GM19397 (cell line): ENCODE measurements around the gene FHL3.

Experiments used
- ATAC-seq: cut with Tn5 transposase; IDR thresholded peaks from one replicate; pipeline ENCODE4 v1.9.1; 2021; ENCODE audit warnings: mild to moderate bottlenecking, moderate library complexity; ENCODE audit not compliant: unreplicated experiment

Gene FHL3

DNA sequence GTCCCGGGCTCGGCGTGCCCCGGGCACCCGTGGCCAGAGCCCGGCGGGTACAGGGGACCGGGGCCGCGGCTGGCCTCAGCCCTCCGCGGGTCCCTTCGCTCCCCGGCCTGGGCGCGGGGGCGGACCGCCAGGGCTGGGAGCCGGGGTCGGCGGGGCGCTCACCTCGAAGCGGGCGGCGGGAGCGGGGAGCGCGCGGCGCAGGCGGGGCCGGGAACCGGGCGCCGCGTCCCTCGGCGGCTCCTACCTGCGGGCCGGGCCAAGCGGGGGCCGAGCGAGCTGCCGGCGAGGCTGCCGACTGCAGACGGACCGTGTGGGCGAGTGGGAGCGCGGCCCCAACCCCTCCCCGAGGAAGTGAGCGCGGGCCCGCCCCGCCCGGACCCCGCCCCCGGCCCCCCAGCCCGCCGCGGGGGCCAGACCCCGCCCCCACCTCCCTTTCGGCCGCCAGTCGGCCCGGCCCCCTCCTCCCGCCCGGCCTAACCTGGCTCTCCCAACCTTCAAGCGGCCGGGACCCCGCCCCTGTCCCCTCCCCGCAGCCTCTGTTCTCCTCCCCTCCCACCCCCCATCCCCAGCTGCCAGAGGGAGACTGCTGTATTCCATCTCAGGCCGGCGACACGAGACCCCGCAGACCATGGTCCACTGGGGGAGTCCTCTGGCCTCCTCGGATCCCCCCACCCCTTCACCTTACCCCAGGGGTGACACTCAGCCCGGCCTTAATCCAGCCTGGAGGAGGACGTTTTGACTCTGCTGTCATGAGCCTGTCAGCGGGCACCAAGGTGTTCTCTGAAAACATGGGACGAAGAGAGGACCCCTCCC lies at the start of gene FHL3:
FHL3 (minus strand) TSS at position 320 of the 813 bp plus-strand sequence. CDS start 6,102 bp downstream, outside the sequence.
- no peak for ATAC-seq

DNA sequence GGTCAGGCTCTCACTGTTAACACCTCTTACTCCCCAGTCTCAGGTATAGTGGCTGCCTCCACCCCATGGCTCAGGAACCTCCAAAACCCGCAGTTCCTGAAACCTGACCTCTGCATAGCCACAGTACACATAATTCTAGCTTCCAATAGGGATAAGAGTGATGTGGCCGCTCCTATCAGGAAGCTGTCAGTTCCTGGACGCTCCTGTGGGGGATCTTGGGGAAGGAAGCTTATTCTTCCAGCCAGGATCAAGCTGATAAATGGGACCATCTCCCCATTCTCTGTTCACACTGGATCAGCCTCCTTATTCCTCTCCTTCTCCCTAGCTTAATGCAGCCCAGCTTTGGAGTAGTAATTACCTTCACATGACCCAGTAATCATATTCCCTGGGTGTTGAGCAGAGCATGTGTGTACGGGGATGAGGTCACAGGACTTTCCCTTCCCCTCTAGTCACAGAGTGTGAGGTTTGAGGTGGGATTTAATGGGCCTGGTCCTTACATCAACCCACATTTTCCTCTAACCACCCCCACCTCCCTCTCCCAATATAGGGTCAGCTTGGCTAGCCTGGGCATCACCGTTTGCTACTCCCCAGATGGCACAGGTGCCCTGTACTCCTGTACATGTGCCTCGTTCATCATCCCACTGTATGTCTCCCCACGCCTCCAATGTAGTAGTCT lies 48.2 kb upstream of the FHL3 start:
- no peak for ATAC-seq

DNA sequence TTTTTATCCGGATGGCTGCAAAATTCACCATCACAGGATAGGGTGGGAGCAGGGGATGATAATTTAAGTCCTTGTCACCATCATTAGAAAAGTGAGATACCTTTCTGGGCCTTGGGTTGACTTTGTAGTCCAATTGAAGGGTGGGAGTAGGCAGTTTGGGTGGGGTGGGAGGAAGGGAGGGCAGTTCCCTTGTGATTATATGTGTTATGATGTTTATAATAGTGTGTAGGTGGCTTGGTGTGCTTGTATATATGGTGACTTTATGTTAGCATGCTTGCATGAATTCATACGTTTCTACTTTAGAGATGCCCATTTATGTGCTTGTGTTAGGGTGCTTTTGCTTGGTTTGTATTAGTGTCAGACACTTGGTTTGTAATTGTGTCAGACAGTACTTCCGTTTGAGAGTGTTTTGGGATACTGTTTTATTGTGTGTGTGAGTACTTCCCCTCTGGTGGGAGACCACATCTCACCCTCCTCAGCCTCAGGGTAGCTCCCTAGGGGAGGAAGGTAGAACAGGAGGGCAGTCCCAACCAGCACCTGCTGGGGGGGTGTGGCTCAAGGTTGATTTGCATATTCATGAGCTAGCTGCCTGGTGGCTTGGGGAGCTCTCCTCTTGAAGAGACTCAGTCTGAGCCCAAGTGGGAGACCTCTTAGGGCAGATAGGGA lies 47.6 kb upstream of the FHL3 start:
- peak; percentile 75 for ATAC-seq

DNA sequence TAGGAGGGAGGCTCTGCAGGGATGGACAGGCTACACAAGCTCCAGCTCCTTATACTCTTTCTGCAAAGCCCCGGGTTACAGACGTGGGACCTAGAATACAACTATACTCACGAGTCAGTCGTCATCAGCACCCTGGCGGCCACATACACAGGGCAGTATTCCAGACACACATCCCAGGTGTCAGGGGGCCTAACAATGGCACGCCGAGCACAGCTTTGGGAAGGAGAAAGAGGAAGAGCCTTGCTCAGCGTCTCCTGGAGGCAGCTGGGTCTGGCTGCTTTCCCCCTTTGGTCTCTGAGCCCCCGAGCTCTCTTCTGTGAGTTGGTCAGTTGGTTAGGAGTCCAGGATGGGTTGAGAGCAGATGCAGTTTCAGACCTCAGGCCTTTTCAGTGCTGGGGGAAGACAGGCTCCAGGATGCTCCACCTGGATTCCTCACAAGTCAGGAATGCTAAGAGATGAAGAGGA lies 45.8 kb upstream of the FHL3 start:
- no peak for ATAC-seq

GRCh38 chr1:38050397-38051078 lies 45.2 kb upstream of the FHL3 start:
- ATAC-seq, result no peak

DNA sequence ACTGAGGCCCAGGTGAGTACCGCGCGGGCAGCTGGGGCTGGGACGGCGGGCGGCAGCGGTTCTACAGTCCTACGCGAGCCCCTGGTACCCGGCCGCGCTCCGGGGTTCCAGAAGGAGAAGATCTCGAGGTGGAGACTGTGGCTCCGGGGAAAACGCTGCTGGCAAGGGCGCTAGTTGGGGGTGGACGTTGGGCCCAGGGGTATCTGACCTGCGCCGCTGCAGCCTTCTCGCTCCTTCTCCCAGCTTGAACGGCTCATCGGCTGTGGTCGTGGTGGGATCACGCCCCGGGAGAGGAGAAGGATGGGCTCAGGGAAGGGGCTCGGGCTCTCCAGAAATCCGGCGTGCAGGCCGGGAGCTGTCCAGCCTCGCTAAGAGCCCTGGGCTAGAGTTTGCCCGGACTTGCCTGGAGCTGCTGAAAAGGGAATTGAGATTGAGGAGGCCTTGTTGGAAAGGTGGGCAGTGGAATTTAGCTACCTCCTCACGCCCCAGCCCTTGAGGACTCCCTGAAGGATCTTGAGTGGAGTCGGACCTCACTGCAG lies 42.4 kb upstream of the FHL3 start:
- no peak for ATAC-seq

- ATAC-seq, result peak; percentile 76
Observed at GRCh38 chr1:38046884-38047602, 41.7 kb upstream of the FHL3 start.

DNA sequence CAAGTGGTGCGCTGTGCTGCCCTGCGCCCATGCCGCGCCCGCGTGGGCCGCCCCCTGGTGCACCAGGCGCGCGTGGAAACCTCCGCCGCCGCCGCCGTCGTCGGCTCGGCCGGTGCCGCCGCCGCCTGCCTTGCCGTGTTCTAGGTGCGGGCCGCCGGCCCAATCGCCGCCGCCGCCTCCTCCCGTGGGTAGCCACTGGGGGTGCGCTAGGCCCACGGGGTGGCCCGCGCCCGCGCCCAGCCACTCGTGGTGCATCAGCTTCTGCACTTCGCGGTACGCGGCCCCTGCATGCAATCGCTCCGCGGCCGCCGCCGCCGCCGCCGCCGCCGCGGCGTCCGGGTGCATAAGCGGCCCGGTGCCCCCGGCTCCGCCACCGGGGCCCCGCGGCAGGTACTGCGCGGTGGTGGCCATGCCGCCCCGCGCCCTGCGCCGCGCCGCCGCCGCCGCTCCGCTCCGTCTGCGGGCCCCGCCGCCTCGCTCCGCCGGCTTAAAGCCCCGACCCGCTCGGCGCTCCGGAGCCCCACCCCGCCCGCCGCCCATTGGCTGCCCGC lies 41.1 kb upstream of the FHL3 start, which contains the start of gene POU3F1:
POU3F1 (minus strand) TSS at position 461 of the 551 bp plus-strand sequence; CDS start at position 411, 50 bp downstream.
- ATAC-seq, result no peak

DNA sequence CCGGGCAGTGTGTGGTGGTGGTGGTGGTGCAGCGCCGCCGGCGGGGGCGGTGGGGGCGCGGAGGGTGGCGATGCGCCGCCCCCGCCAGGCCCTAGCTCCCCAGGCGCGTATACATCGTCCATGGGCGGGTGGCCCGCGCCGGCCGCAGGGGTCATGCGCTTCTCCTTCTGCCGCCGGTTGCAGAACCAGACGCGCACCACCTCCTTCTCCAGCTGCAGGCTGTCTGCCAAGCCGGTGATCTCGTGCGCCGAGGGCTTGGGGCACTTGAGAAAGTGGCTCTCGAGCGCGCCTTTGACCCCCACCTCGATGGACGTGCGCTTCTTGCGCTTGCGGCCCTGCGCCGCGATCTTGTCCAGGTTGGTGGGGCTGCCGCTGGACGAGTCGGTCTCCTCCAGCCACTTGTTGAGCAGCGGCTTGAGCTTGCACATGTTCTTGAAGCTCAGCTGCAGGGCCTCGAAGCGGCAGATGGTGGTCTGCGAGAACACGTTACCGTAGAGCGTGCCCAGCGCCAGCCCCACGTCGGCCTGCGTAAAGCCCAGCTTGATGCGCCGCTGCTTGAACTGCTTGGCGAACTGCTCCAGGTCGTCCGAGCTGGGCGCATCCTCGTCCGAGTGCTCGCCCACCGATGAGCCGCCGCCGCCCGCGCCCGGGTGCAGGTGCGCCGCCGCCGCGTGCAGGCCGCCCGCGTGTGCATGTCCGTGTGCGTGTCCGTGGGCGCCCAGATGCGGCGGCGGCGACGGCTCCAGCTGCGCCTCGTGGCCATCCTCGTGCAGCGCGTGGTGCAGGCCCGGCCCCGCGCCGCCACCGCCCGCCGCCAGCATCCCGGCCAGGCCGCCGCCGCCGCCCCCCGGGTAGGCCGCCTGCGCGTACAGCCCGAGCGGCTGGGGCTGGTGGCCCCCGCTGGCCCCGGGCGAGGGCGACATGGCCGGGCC lies 40.4 kb upstream of the FHL3 start:
- no peak for ATAC-seq

DNA sequence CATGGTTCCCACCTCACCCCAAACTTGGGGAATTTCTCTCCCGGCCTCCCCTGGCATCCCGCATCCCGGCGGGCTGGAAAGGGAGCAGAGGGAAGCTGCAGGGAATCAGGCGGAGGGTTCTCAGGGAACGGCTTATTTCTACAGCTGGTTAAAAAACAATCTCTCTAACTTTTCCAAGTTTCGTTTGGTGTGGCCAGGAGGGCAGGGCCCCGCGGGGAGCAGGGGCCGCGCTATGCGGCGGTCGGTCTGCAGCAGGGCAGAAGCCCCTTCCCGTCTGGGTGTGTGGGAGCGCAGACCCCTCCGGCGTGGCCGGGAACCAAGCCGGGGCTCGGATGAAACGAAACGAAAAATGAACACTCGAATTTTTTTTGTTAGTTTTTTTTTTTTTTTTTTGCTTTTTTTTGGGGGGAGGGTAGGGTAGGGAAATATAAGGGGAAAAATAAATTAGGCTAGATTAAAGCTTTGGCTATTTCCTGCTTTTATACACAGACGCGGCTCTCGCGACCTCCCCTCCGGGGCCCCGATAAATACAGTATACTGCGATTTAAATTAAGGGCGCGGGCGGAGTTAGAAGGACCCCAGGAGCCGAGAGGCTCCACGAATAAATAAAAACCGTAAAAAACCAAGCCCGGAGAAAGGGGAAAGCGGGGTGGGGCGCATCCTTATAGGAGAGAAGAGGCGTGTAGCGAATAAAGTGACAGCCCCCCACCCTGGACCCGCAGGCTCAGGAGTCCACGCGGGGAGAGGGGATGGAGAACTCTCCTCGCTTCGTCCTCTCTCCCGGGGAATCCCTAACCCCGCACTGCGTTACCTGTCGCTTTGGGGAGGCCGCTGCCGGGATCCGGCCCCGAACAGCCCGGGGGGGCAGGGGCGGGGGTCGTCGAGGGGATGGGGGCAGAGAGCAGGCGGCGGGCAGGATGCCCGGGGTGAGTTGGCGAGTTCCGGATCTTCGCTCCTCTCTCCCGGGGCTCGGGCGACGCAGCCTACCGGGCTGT lies 39.2 kb upstream of the FHL3 start:
- no peak for ATAC-seq

- no peak for ATAC-seq
Observed at GRCh38 chr1:38043036-38043747, 37.9 kb upstream of the FHL3 start.

GRCh38 chr1:38041936-38042834 lies 36.9 kb upstream of the FHL3 start:
- ATAC-seq, result no peak

DNA sequence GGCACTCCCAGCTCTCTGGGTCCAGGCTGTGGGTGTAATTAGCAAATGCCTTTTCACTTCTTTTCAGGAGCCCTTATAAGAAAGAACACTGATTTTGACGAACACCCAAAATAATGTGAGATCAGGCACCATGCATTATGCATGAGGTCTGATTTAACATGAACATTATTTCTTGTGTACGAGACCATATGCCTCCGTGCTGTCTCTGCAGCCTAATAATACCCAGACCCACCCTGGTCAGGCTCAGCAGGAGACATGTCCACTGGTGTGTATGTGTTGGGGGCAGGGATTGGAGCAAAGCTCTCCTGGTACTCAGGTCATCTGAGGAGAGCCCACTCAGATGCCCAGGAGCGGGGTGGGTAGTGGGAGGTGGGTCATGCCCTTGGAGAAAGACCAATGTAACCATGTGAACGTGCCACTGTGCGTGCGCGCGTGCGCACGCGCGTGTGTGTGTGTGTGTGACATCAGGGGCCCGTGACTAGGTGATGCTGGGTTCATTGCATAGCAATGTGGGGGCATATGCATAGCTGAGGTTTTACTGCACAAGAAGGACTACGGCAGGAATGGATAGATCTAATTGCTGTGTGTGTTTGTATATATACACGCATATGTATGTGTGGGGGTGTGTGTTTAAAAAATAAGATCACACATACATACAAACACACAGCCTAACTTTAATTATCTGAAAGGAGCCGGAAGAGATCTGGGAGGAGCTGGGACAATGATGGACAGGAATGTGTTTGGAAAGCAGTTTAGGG lies 34.2 kb upstream of the FHL3 start:
- ATAC-seq, result no peak

DNA sequence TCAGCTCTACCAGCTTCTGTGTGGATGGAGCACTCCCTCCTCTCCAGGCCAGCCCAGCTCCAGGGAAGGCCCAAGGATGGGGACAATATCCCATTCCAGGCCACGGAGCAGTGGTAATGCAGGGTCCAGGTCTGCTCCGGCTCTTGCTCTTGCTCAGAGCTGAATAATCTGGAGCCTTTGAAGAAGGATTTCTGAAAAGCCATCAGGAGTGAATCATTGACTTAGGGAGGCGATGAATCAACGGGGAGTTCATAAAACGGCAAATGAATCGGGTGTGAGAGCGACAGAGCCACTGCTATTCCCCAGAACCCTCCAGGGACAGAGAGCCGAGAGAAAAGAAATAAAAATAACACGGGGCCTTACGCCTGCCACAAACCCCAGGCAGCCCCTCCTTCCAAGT lies 33.5 kb upstream of the FHL3 start:
- no peak for ATAC-seq
